Sigmoid colon (tissue), 7 donors: ENCODE measurements around the gene HARS2. TPM values are rescaled to one million over a fixed set of nuclear protein-coding genes. Genes with fewer than 3 reads are reported as not detected.
"Not testable (repeated sequence)": the region's sequence is repeated elsewhere in the genome, so short reads cannot be mapped to it uniquely, and the experiment has no call there.

Experiments
- DNase-seq: peaks from one replicate; pipeline ENCODE4 v3.0.0-alpha.2; 2019
- H3K27ac ChIP-seq, 4 donors: fragments of 200-600 bp; sonication (generic); one replicate each; pipeline ENCODE4 v1.5.1; 2016 to 2019; ENCODE audit warnings: mild to moderate bottlenecking in 1 of 4
- H3K27me3 ChIP-seq, 3 donors: fragments of 200-600 bp; sonication (generic); one replicate each; pipeline ENCODE4 v1.5.1; 2019; ENCODE audit warnings: mild to moderate bottlenecking in 1 of 3
- H3K36me3 ChIP-seq, 4 donors: fragments of 200-600 bp; sonication (generic); one replicate each; pipeline ENCODE4 v1.5.1; 2016 to 2019
- H3K4me1 ChIP-seq, 4 donors: fragments of 200-600 bp; sonication (generic); one replicate each; pipeline ENCODE4 v1.5.1; 2017 to 2019
- H3K4me3 ChIP-seq, 4 donors: fragments of 200-600 bp; sonication (generic); one replicate each; pipeline ENCODE4 v1.5.1; 2017 to 2019; ENCODE audit warnings: mild to moderate bottlenecking in 2 of 4, moderate library complexity in 1 of 4
- H3K9me3 ChIP-seq, 4 donors: fragments of 200-600 bp in 3 of 4; sonication (generic) in 3 of 4; one replicate each; pipeline versions ENCODE4 v1.5.1 to v1.6.1; 2013 to 2019
- EP300 ChIP-seq, 4 donors: sonication (generic); formaldehyde crosslinking; IDR thresholded peaks; one replicate each; pipeline ENCODE4 v1.6.1; 2017; ENCODE audit warnings: antibody characterized with exemption in 4 of 4
- POLR2A ChIP-seq, 2 donors: fragments of 450-650 bp; IDR thresholded peaks; one replicate each; pipeline ENCODE4 v1.6.1; 2016; ENCODE audit warnings: antibody characterized with exemption in 2 of 2, mild to moderate bottlenecking in 2 of 2, moderate library complexity in 2 of 2
- POLR2AphosphoS5 ChIP-seq, 4 donors: sonication (generic); formaldehyde crosslinking; IDR thresholded peaks; one replicate each; pipeline ENCODE4 v1.6.1; 2017; ENCODE audit warnings: antibody characterized with exemption in 4 of 4
- WGBS, 2 donors: extraction: QIAGEN DNeasy Blood & Tissue Kit; methylation state at CpG; one replicate each; pipeline ENCODE4 v1.1.7; 2013; 5-methylcytosine and 5-hydroxymethylcytosine counted together
- intact Hi-C: fragments of 100-400 bp; cut with DNase I; formaldehyde crosslinking; loops from one replicate; pipeline ENCODE4 v1.15.1; 2023
- polyA plus RNA-seq, 3 donors: library from polyadenylated mRNA; stranded (reverse); fragments of 200-250 nt; gene quantifications; one replicate each; pipeline ENCODE4 v1.2.3, GENCODE V29; 2013
- total RNA-seq, 4 donors: library from RNA; depleted of rRNA; stranded (reverse); fragments of >200 nt; gene quantifications; one replicate each; pipeline ENCODE4 v1.1.0, GENCODE V29; 2016
- TF ChIP-seq, protein P1 (sequence below), 4 experiments: fragments of 450-650 bp in 3 of 4; fragments of 200-600 bp in 1 of 4; IDR thresholded peaks; one replicate each; pipeline ENCODE4 v1.5.1; 2016 to 2019; ENCODE audit warnings: antibody characterized with exemption in 4 of 4, mild to moderate bottlenecking in 3 of 4, moderate library complexity in 2 of 4
- donor health status: healthy with polysubstance abuse.
- donor health status: Bipolar disorder and iron deficiency.
- donor health status: healthy.

Gene HARS2
- total and polyA plus RNA-seq, 7 donors = 18.2 to 34.7 (median 19.4) TPM

DNA sequence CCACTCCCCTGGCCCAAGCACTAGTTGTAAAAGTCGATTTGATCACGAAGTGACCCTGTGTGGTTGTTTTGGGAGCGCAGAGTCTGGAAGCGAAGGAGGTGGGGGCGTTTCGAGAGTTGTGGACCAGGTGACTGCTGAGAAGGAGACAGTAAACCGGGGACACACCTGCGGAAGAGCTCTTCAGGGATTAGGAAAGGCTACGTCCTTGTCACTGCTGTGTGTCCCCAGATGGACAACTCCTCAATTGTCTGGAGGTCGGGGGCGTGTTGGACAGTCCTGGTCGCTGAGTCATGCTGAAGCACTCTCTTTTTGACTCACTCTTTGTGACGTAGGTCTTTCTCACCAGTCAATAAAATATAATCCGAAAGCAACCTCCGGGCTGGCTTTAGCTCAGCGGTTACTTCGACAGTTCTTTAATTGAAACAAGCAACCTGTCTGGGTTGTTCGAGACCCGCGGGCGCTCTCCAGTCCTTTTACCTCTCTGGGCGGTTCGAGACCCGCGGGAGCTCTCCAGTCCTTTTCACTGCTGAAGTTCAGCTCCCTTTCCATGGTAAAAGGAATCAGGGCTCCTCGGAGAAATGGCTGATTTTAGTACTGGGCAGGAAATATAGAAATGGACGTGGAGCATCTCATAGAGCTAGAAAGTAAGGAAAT lies 19.8 kb downstream of the HARS2 start:
- intact Hi-C loops = loop anchor here (2.0 kb wide), 1 partner anchor 164 kb away; the partner anchor contains the start of gene EIF4EBP3
- H3K36me3 ChIP-seq = peaks cover 0 to 15% (median 1%) of the 10 kb centered on the region in 4 donors
- H3K27ac ChIP-seq = peak overlapping the region; percentile 74 to 92 (median 86)
- peak overlapping the region; percentile 35 to 61 (median 50) for H3K4me3 ChIP-seq
- TF ChIP-seq POLR2AphosphoS5 (IDR thresholded peaks at IDR 0.05) (peak; percentile 35 to 77 (median 64)), POLR2A (IDR thresholded peaks at IDR 0.05) (peak in 1 of 2 donors; percentile 8), EP300 (IDR thresholded peaks at IDR 0.05) (no peak)
- TF ChIP-seq, protein P1, sequence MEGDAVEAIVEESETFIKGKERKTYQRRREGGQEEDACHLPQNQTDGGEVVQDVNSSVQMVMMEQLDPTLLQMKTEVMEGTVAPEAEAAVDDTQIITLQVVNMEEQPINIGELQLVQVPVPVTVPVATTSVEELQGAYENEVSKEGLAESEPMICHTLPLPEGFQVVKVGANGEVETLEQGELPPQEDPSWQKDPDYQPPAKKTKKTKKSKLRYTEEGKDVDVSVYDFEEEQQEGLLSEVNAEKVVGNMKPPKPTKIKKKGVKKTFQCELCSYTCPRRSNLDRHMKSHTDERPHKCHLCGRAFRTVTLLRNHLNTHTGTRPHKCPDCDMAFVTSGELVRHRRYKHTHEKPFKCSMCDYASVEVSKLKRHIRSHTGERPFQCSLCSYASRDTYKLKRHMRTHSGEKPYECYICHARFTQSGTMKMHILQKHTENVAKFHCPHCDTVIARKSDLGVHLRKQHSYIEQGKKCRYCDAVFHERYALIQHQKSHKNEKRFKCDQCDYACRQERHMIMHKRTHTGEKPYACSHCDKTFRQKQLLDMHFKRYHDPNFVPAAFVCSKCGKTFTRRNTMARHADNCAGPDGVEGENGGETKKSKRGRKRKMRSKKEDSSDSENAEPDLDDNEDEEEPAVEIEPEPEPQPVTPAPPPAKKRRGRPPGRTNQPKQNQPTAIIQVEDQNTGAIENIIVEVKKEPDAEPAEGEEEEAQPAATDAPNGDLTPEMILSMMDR (IDR thresholded peaks at IDR 0.05) = no peak
- 0 to 1% methylated on average over 27 of the region's 27 CpGs for WGBS, 2 donors
- no peaks in the 10 kb centered on the region for H3K9me3 ChIP-seq
- no peaks in the 10 kb centered on the region for H3K27me3 ChIP-seq
- peak; percentile 93 for DNase-seq
- H3K4me1 ChIP-seq = peaks cover 0 to 12% (median 0%) of the 10 kb centered on the region in 4 donors

DNA sequence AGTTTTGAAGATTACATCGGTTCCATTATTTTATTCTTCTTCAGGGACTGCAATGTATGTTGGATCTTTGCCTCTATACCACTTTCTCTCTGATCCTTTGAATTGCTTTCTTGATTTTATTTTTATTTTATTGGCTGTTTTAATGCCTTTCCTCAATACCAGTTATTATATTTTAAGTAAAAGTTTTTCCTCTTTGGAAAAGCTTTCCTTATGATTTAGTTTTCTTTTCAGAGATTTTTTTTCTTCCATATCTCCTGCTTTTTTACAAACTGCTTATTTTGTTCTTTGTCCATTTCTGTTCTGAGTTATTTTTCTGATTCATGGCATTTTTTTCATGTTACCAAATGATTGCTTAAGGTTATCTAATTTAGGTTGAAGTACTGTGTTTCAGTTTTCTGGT lies 20.5 kb downstream of the HARS2 start:
- 15 to 77% methylated on average over 1 of the region's 1 CpG for WGBS, 2 donors
- TF ChIP-seq, protein P1 (IDR thresholded peaks at IDR 0.05) = no peak
- no peak for TF ChIP-seq EP300 (IDR thresholded peaks at IDR 0.05)
- no peak for TF ChIP-seq POLR2A (IDR thresholded peaks at IDR 0.05)
- no peak for TF ChIP-seq POLR2AphosphoS5 (IDR thresholded peaks at IDR 0.05)
- H3K27me3 ChIP-seq = no peaks in the 10 kb centered on the region
- H3K27ac ChIP-seq = peak overlapping the region in 3 of 4 donors; percentile 74 to 92 (median 84)
- peak overlapping the region in 2 of 4 donors; percentile 48 to 61 for H3K4me3 ChIP-seq
- H3K4me1 ChIP-seq = peaks cover 0 to 12% (median 0%) of the 10 kb centered on the region in 4 donors
- no peak for DNase-seq
- H3K9me3 ChIP-seq = no peaks in the 10 kb centered on the region
- intact Hi-C loops = loop anchor here (2.0 kb wide), 1 partner anchor 165 kb away; the partner anchor contains the start of gene EIF4EBP3
- peaks cover 0 to 8% (median 0%) of the 10 kb centered on the region in 4 donors for H3K36me3 ChIP-seq

DNA sequence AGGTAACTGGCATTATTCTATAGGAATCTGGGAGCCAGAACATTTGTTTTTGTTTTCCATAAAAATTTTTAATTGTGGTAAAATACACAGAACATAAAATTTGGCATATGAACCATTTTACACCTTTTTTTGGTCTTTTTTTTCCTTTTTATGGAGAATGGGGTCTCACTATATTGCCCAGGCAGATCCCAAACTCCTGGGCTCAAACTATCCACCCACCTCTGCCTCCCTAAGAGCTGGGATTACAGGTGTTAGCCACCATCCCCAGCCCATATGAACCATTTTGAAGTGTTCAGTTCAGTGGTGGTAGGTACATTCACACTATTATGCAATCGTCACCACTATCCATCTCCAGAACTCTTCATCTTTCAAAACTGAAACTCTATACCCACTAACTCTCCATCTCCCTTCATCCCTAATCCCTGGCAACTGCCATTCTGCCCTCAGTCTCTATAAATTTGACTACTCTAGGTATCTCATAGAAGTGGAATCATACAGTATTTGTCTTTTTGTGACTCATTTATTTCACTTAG lies 22.4 kb downstream of the HARS2 start:
- no peak for TF ChIP-seq POLR2A (IDR thresholded peaks at IDR 0.05)
- TF ChIP-seq EP300 (IDR thresholded peaks at IDR 0.05) = no peak
- TF ChIP-seq POLR2AphosphoS5 (IDR thresholded peaks at IDR 0.05) = no peak
- TF ChIP-seq, protein P1 (IDR thresholded peaks at IDR 0.05) = no peak
- no peaks in the 10 kb centered on the region for H3K36me3 ChIP-seq
- intact Hi-C loops = no loop called here
- H3K9me3 ChIP-seq = no peaks in the 10 kb centered on the region
- no peak for DNase-seq
- peaks cover 0 to 12% (median 0%) of the 10 kb centered on the region in 4 donors for H3K4me1 ChIP-seq
- WGBS, 2 donors = 94 to 95% methylated on average over 1 of the region's 1 CpG
- H3K4me3 ChIP-seq = no peak overlapping the region
- no peak overlapping the region for H3K27ac ChIP-seq
- H3K27me3 ChIP-seq = no peaks in the 10 kb centered on the region

DNA sequence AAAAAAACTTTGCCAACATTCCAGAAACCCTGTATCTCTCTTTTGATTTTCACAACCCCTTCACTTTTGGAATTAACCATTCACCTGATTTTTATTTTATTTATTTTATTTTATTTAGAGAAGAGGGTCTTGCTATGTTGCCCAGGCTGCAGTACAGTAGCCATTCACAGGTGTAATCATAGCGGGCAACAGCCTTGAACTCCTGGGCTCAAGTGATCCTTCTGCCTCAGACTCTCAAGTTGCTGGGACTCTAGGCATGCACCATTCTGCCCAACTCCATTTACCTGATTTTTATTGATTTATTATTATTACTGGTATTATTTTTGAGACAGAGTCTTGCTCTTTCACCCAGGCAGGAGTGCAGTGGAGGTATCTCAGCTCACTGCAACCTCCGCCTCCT lies 25.0 kb downstream of the HARS2 start:
- H3K4me3 ChIP-seq, H3K36me3 ChIP-seq, intact Hi-C loops, H3K9me3 ChIP-seq, DNase-seq, H3K27me3 ChIP-seq, H3K4me1 ChIP-seq, H3K27ac ChIP-seq: not testable (repeated sequence)
- 94 to 99% methylated on average over 2 of the region's 2 CpGs for WGBS, 2 donors

DNA sequence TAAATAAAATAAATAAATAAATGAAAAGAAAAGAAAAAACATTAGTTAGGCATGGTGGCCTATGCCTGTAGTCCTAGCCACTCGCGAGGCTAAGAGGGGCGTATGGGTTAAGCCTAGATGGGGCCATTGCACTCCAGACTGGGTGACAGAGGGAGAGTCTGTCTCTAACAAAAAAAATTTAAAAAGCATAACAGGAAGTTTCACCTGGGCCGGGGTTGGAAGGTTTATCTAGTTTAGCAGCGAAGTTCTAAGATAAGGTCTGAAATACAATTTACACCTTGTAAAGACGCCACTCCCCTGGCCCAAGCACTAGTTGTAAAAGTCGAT lies 27.0 kb downstream of the HARS2 start:
- H3K27me3 ChIP-seq = no peaks in the 10 kb centered on the region
- no peak for TF ChIP-seq EP300 (IDR thresholded peaks at IDR 0.05)
- no peak for TF ChIP-seq POLR2AphosphoS5 (IDR thresholded peaks at IDR 0.05)
- TF ChIP-seq, protein P1 (IDR thresholded peaks at IDR 0.05) = no peak
- no peak for TF ChIP-seq POLR2A (IDR thresholded peaks at IDR 0.05)
- no peaks in the 10 kb centered on the region for H3K4me1 ChIP-seq
- no peak overlapping the region for H3K27ac ChIP-seq
- H3K36me3 ChIP-seq = no peaks in the 10 kb centered on the region
- DNase-seq = no peak
- H3K4me3 ChIP-seq = no peak overlapping the region
- no peaks in the 10 kb centered on the region for H3K9me3 ChIP-seq
- 21 to 69% methylated on average over 7 of the region's 7 CpGs for WGBS, 2 donors
- intact Hi-C loops = no loop called here

DNA sequence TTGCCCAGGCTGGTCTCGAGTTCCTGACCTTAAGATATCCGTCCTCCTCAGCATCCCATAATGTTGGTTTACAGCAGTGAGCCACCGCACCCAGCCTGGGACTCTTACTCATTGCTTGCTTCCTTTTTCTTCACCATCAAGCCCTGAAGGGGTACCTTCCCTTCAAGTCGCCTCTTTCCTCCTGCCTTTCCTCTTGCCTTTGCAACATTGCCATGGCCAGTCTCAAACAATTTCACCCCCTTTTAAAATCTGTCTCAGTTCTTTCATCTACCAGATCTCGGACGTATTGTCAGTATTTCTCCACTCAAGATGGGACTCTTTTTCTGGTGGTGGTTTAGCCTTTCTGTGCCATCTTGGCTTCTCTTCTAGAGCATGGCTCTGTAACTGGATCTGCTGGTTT lies 29.5 kb downstream of the HARS2 start:
- H3K36me3 ChIP-seq, H3K9me3 ChIP-seq, intact Hi-C loops, H3K4me1 ChIP-seq, DNase-seq, H3K27ac ChIP-seq, H3K27me3 ChIP-seq, H3K4me3 ChIP-seq: not testable (repeated sequence)
- 34 to 48% methylated on average over 6 of the region's 6 CpGs for WGBS, 2 donors

DNA sequence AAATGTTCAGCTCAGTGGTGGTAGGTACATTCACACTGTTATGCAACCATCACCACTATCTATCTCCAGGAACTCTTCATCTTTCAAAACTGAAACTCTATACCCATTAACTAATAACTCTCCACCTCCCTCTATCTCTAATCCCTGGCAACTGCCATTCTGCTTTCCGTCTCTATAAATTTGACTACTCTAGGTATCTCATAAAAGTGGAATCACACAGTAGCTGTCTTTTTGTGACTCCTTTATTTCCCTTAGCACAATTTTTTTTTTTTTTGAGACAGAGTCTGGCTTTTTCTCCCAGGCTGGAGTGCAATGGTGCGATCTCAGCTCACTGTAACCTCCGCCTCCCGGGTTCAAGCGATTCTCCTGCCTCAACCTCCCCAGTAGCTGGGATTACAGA lies 30.1 kb downstream of the HARS2 start:
- not testable (repeated sequence) for H3K27ac ChIP-seq
- 78 to 84% methylated on average over 5 of the region's 5 CpGs for WGBS, 2 donors

More for the DNA sequence above, 30.1 kb downstream of the HARS2 start:
- H3K27me3 ChIP-seq, H3K4me3 ChIP-seq, H3K9me3 ChIP-seq, DNase-seq, intact Hi-C loops, H3K4me1 ChIP-seq, H3K36me3 ChIP-seq: not testable (repeated sequence)
